PFSK-1 (cell line): ENCODE data around the gene QPCT.
A peak's percentile ranks its signal among the peaks of the same experiment; 100 is the strongest.

Experiments used
- FOXP2 ChIP-seq: optimal IDR thresholded peaks from 2 replicates; pipeline ENCODE3; 2011; ENCODE audit warnings: borderline replicate concordance, control low read depth, inconsistent platforms; ENCODE audit not compliant: insufficient read depth; ENCODE audit errors: extremely low read length, extremely low read depth
- POLR2AphosphoS5 ChIP-seq: IDR thresholded peaks from 2 replicates; pipeline ENCODE4 v1.6.1; 2012; ENCODE audit warnings: low read depth, mild to moderate bottlenecking, control low read depth, low read length, moderate library complexity
- REST ChIP-seq, 2 experiments: IDR thresholded peaks; 2 replicates each; pipeline versions ENCODE4 v1.6.1 to v1.8.0; 2011 to 2012; ENCODE audit warnings: low read depth in 2 of 2, low read length in 2 of 2, control low read depth in 1 of 2, inconsistent platforms in 1 of 2, mild to moderate bottlenecking in 1 of 2, moderate library complexity in 1 of 2; ENCODE audit not compliant: insufficient read depth in 1 of 2
- SIN3A ChIP-seq: IDR thresholded peaks from 2 replicates; pipeline ENCODE4 v1.6.1; 2012; ENCODE audit warnings: mild to moderate bottlenecking, low read length, moderate library complexity, borderline replicate concordance; ENCODE audit not compliant: insufficient read depth
- TAF1 ChIP-seq: IDR thresholded peaks from 2 replicates; pipeline ENCODE4 v1.6.1; 2012; ENCODE audit warnings: low read length, control low read depth, borderline replicate concordance; ENCODE audit not compliant: insufficient read depth

QPCT gene

GRCh38 chr2:37321029-37321682 lies 23.3 kb upstream of the QPCT start:
- TF ChIP-seq REST (IDR thresholded peaks at IDR 0.05; ENCODE audit: insufficient read depth in 1 of 2, low read depth in 2 of 2, low read length in 2 of 2), result no peak
- TF ChIP-seq SIN3A, result no peak
- no peak for TF ChIP-seq TAF1
- TF ChIP-seq POLR2AphosphoS5, result no peak
- no peak for TF ChIP-seq FOXP2

- TF ChIP-seq REST (IDR thresholded peaks at IDR 0.05; ENCODE audit: insufficient read depth in 1 of 2, low read depth in 2 of 2, low read length in 2 of 2) (no peak), FOXP2 (no peak), TAF1 (no peak), POLR2AphosphoS5 (no peak), SIN3A (no peak)
Observed at GRCh38 chr2:37322368-37322767, 22.1 kb upstream of the QPCT start.

- TF ChIP-seq TAF1 (0 out of 2 replicates have a peak, but pooled peaks have one; percentile 6), FOXP2 (no peak)
Observed at GRCh38 chr2:37323176-37323780, 21.2 kb upstream of the QPCT start.

DNA sequence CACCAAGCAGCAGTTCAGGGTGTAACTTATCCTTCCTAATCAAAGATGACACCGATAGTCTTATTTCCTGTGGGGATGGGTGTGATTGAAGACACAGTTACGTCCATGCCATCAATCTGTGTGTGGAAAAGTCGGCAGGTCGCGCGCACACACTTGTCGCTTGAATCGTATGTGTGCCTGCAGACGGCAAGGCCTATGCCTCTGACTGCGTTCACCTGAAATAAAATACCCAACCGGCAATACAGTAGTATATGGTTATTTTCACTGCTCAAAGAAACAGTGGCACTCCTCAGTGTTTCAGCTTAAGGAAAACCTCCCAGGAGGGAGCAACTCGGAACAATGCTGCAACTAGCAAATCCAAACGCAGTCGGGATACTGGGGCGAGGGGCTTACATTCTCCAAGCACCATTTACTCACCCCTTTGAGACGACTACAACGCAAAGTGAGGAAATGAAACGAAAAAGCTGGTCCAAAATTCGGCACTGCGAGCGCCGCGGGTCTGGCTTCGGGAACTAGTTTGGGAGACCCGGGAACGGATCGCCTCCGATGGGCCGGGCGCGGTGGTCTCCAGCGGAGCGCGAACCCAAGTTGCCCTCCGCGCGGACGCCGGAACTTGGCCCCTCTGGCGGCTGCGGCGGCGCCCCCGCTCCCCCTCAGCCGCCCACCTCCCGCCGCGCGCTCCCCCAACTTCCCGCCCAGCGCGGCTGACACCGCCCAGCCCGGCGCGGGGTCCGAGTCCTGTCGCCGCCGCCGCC lies 20.5 kb upstream of the QPCT start:
- TF ChIP-seq SIN3A (no peak), TAF1 (0 out of 2 replicates have a peak, but pooled peaks have one; percentile 16)

- TF ChIP-seq FOXP2 (no peak), POLR2AphosphoS5 (peak; percentile 54; the same call in 1 of the 2 replicates)
Observed at GRCh38 chr2:37324536-37324785, 20.0 kb upstream of the QPCT start.

- no peak for TF ChIP-seq POLR2AphosphoS5
- peak; percentile 38 for TF ChIP-seq FOXP2
- TF ChIP-seq TAF1, result no peak
- TF ChIP-seq SIN3A, result no peak
- TF ChIP-seq REST (IDR thresholded peaks at IDR 0.05; ENCODE audit: insufficient read depth in 1 of 2, low read depth in 2 of 2, low read length in 2 of 2), result no peak
Observed at GRCh38 chr2:37324786-37325624, 19.4 kb upstream of the QPCT start, which contains the start of gene PRKD3. PRKD3 (minus strand) TSS chr2:37324833; CDS start chr2:37316524, 8,309 bp downstream.
